Measurements from ENCODE around the gene TMEM87B.
"Not testable (repeated sequence)": the region's sequence is repeated elsewhere in the genome, so short reads cannot be mapped to it uniquely, and the experiment has no call there.

The TMEM87B gene

GRCh38 chr2:112136096-112136495 lies 81.0 kb downstream of the TMEM87B start:
- no peak for DNase-seq

DNA sequence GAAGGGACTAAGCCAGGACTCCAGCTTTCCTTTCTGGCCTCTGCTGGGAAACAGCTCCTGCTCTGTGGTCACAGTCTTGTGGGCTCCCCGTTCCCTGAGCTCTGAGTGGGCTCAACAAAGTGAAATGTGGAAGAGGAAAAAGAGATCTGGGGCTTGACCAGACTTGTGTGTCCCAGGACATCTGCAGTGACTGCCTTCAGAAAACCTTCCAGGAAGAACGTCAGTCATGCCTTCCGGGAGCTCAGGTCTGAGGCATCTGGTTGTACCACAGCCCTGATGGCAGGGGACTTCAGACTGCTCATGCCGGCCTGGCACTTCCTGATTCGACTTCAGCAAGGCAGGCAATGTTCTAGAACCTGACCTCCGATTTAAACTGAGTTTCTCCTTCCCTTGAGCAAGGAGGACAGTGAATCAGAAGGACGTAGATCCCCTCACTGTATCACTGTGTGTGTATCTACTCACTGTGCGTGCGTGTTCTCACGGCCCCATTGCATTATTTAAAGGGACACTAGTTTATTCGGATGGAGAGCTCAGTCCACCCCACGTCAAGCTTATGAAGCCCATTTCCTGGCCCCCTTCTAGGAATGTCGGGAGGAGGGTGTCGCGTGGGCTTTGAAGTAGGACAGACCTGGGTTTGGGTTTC lies 82.6 kb downstream of the TMEM87B start:
- no peak for DNase-seq

DNA sequence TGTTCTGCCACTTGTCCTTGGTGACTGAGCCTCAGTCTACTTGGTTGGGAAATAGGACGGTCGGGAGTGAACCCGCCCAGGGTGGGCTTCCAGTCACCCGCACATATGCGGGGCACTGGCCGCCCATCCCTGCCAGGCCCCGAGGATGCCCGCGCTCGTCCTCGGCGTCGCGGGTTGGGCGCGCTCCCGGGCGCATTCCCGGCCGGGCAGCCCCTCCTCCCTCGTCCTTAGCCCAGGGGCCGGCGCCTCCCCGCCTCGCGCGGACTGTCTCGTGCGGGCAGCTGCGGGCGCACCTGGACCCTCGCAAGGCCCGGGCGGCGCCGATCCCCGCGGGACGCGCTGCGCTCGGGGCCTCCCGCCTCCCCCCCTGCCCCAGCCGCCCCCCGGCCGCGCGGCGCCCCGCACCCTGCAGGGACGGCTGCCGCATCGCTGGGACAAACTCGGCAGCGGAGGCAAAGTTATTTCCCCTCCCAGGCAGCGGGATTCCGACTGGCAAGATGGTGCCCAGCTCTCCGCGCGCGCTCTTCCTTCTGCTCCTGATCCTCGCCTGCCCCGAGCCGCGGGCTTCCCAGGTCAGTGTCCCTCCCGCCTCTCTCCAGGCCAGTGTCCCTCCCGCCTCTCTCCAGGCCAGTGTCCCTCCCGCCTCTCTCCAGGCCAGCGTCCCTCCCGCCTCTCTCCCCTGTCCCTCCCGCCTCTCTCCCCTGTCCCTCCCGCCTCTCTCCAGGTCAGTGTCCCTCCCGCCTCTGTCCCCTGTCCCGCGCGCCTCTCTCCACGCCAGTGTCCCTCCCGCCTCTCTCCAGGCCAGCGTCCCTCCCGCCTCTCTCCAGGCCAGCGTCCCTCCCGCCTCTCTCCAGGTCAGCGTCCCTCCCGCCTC lies 83.3 kb downstream of the TMEM87B start, which contains the start of gene FBLN7:
Gene FBLN7, plus strand, starts transcription at position 227 of the 874 bp plus-strand sequence. Its CDS starts 271 bp downstream, at position 498.
- DNase-seq, result no peak

GRCh38 chr2:112139033-112139614 lies 84.1 kb downstream of the TMEM87B start:
- not testable (repeated sequence) for DNase-seq

GRCh38 chr2:112139661-112140204 lies 84.7 kb downstream of the TMEM87B start:
- DNase-seq, result not testable (repeated sequence)

GRCh38 chr2:112140205-112140802 lies 85.2 kb downstream of the TMEM87B start:
- no peak for DNase-seq

DNA sequence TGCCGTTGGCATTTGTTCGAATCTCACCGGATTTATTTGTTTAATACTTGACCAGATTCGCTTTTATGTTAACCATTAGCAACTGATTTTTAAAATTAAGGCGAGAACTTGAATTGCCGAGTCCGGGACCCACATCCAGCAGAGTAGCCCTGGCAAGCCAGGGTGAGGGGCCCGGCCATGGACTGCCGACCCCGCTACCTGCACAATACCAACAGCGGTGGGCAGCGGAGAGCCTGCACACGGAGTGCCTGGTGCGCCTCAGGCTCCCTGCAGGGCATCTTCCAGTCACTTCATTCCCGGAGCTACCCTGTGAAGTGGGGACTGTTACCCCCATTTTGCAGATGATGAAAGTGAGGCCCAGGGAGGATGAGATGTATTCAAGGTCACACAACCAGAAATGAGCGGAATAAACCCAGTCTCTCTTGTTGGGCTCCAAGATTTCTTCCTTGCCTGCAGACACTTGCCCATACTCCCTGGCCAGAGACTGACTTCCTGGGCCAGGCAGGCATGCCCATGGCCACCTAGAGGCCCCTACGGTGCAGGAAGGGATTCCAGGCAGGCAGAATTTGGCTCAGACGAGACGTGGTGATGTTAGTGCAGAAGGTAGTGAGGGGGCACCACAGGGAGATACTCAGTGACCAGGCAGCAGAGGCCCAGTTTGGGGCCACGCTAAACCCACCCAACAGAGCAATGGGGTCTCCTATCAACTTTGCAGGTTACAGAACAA lies 86.0 kb downstream of the TMEM87B start:
- DNase-seq, result no peak

DNA sequence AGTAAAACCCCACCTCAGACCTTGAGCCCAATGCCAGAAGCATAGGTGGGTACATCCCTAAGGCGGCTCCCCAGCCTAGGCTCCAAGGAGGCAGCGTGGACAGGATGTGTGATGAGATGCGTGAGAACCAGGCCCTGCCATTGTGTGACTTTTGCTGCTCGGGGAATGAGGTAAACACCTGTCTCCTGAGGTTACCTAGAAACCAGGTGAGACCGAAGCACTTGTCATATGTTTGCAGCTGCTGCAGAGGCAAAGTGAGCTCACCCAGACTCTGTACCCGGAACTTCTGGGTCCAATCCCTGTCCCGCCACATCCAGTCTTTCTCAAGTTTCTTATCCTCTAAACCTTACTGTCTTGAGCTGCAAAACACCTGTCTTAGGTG lies 86.5 kb downstream of the TMEM87B start:
- DNase-seq, result no peak

- DNase-seq, result no peak
These were observed 87.5 kb downstream of the TMEM87B start for GRCh38 chr2:112142525-112143078.

- no peak for DNase-seq
These were observed 88.1 kb downstream of the TMEM87B start for GRCh38 chr2:112143150-112143549.

DNA sequence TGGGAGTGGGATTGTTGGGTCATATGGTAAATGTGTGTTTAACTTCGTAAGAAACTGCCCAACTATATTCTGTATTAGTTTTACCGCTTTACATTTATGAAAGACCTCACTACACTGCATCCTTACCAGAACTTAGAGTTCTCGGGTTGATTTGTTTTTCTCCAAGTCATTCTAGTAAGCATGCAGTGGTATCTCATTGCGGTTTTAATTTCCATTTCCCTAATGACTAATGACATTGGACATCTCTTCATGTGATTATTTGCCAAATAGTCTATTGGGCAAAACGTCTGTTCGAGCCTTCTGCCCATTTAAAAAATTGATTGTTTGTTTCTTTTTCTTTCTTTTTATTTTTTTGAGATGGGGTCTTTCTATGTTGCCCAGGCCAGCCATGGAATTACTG lies 89.9 kb downstream of the TMEM87B start:
- DNase-seq, result no peak

GRCh38 chr2:112147382-112148168 lies 92.5 kb downstream of the TMEM87B start:
- DNase-seq, result no peak

DNA sequence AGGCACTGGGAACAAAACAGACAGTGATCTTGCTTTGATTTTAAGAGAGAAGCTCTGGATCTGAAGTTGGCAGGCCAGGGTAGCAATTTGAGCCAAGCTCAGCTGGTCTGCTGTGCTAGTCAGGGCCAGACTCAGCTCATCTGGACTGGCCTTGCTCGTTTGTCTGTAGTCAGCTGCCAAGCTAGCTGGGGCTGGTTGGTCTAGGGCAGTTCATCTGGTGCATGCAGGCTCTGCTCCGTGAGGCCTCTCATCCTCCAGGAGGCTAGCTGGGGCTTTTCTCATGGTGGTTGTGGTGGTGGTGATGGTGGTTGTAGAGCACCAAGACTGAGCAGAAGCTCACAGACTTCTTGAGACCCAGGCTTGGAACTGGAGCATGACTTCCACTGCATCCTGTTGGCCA lies 93.4 kb downstream of the TMEM87B start:
- no peak for DNase-seq

DNA sequence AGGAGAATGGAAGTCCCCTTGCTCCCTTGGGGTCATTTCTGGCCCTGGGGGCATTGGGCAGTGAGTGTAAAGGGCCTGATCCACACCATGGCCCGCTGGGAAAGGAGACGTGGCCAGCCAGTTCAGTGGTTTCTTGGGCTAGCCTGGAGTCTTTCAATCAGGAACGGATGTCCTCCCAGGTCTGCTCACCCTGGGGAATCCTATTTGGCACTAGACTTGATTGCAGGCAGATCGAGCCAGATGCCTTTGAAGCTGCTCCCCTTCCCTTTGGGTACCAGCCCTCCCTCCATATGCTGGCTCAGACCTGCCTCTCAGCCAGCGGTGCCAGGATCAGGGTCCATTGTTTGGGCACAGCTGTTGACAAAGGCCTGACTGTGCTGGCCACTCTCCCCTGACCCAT lies 94.1 kb downstream of the TMEM87B start:
- no peak for DNase-seq

- no peak for DNase-seq
These were observed 94.9 kb downstream of the TMEM87B start for GRCh38 chr2:112149866-112150435.

GRCh38 chr2:112150447-112150846 lies 95.4 kb downstream of the TMEM87B start:
- DNase-seq, result no peak

GRCh38 chr2:112150851-112151250 lies 95.8 kb downstream of the TMEM87B start:
- no peak for DNase-seq

GRCh38 chr2:112151271-112151670 lies 96.2 kb downstream of the TMEM87B start:
- DNase-seq, result no peak

DNA sequence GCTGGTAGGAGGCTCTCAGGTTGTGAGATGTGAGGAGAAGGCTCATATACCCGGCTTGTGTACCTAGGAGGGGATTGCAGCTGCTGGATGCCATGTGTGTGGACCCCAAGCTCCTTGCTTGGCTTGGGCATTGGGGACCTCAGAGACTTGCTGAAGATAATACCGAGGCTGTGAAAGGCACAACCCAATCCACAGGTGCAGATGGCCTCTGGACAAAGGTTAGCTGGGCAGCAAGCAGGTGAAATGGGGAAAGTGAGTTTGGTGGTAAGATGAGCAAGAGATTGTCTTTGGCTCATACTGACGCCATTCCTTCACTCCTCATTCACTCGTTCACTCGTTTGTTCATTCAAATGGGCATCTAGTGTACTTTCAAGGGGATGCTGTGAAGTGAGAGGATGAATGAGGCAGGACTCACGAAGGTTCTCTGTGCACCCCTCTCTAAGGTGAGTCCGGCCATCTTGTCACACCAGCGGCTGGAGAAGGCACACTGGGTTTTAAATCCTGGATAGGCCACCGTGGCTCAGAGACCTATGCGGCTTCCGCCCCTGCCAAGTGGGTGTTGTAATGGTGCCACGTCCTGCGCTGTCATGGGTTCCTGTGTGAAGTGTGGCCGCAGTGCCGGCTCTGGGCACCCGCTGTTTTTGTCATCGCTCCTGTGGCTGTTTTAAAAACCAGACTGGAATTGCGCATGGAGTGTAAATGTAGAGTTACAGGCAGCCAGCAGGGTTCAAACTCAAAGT lies 96.8 kb downstream of the TMEM87B start:
- DNase-seq, result no peak
